ENCODE measurements around the gene GPR37.

Gene GPR37

DNA sequence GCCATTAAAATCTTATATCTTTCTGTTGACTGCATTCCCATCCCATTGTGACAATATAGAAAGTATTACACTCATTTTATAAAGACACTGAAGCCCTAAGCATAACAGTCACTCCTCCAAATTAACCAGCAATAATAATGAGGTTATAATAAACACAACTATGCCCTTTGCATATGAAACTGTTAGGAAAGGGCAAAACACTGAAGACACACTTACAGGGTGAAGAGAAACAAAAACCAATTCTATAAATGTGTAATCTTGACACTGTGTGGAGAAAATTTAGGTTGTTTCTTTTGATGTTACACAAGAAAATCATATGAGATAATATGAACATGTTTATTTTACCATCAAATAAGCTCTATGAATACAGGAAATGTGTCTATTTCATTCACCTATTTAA, 14.0 kb upstream of the GPR37 start:
- Histone ChIP-seq H3K4me1 (ENCODE audit: control insufficient read depth in 1 of 2, insufficient read depth in 1 of 2, low read depth in 1 of 2, low read length in 1 of 2) (no peaks in the 10 kb centered on the region), H3K4me3 (ENCODE audit: low read depth in 1 of 2, low read length in 1 of 2) (no peak overlapping the region), H3K27ac (no peak overlapping the region), H3K9me3 (no peaks in the 10 kb centered on the region), H3K36me3 (no peaks in the 10 kb centered on the region), H3K27me3 (no peaks in the 10 kb centered on the region)
- no peak for TF ChIP-seq CTCF (IDR thresholded peaks at IDR 0.05)

DNA sequence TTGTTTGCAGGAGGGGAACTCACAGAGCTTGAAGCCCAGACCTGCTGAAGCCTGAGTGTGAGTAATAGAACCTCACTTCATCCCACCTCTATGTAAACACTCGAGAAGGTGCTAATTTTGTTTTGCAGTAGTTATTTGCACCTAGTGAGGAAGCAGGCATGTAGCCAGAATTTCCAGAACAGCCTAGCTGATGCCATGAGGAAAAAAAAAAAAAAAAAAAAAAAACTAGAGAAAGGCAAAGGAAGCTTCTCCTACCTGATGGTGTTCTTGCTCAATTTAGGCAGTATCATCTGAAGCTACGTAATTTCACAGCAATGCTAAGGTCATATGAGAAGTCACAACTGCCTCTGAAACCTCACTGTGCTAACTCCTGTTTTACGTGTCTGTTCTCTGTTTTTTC, 13.6 kb upstream of the GPR37 start:
- TF ChIP-seq CTCF (IDR thresholded peaks at IDR 0.05), result no peak
- H3K4me3 ChIP-seq (ENCODE audit: low read depth in 1 of 2, low read length in 1 of 2), result no peak overlapping the region
- H3K36me3 ChIP-seq, result no peaks in the 10 kb centered on the region
- no peak overlapping the region for H3K27ac ChIP-seq
- no peaks in the 10 kb centered on the region for H3K9me3 ChIP-seq
- H3K4me1 ChIP-seq (ENCODE audit: control insufficient read depth in 1 of 2, insufficient read depth in 1 of 2, low read depth in 1 of 2, low read length in 1 of 2), result no peaks in the 10 kb centered on the region
- H3K27me3 ChIP-seq, result peaks cover 1% of the 10 kb centered on the region

- no peak for TF ChIP-seq CTCF (IDR thresholded peaks at IDR 0.05)
- H3K9me3 ChIP-seq, result no peaks in the 10 kb centered on the region
- no peak overlapping the region for H3K4me3 ChIP-seq (ENCODE audit: low read depth in 1 of 2, low read length in 1 of 2)
- no peaks in the 10 kb centered on the region for H3K36me3 ChIP-seq
- peaks cover 8% of the 10 kb centered on the region for H3K27me3 ChIP-seq
- H3K4me1 ChIP-seq (ENCODE audit: control insufficient read depth in 1 of 2, insufficient read depth in 1 of 2, low read depth in 1 of 2, low read length in 1 of 2), result no peaks in the 10 kb centered on the region
- no peak overlapping the region for H3K27ac ChIP-seq
Observed at GRCh38 chr7:124777268-124777667, 11.7 kb upstream of the GPR37 start.

DNA sequence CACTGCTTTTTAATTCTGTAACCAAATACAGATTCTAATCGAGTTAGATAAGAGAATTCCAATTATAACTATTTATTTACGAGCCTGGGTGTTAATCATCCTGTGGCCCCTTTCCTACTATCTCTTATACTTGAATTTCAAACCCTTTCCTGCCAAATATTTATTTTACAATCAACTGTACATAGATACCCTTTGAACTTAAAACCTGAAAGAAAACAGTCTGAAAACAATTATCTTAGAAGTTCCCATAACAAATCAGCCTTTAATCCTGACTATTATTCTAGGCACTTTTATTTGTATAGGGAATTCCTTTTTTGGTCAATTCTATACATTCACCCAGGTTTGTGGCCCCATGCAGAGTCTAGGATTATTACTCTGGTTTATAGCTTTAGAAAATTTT, 10.6 kb upstream of the GPR37 start:
- H3K27me3 ChIP-seq, result peaks cover 8% of the 10 kb centered on the region
- H3K4me1 ChIP-seq (ENCODE audit: control insufficient read depth in 1 of 2, insufficient read depth in 1 of 2, low read depth in 1 of 2, low read length in 1 of 2), result no peaks in the 10 kb centered on the region
- H3K9me3 ChIP-seq, result no peaks in the 10 kb centered on the region
- H3K36me3 ChIP-seq, result no peaks in the 10 kb centered on the region
- TF ChIP-seq CTCF (IDR thresholded peaks at IDR 0.05), result no peak
- no peak overlapping the region for H3K4me3 ChIP-seq (ENCODE audit: low read depth in 1 of 2, low read length in 1 of 2)
- H3K27ac ChIP-seq, result no peak overlapping the region

DNA sequence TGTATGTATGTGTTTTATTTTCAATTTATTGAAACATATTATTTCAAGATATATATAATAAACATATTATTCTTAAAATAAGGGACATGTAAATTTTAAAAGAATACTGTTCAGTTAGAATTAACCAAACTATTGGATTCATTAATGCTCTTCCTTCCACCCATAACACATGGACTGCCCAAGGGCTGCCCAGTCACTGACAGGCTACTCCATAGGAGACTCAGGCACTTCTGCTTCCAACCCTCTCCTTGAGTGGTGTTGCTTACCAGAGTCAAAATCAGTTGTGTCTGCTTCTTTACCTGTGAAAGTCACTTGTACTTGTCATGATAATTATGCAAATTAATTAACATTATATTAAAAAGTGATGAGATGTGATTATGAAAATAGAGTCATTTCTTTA, 9.8 kb upstream of the GPR37 start:
- Histone ChIP-seq H3K4me1 (ENCODE audit: control insufficient read depth in 1 of 2, insufficient read depth in 1 of 2, low read depth in 1 of 2, low read length in 1 of 2) (no peaks in the 10 kb centered on the region), H3K27me3 (peaks cover 9% of the 10 kb centered on the region), H3K27ac (no peak overlapping the region), H3K9me3 (no peaks in the 10 kb centered on the region), H3K36me3 (no peaks in the 10 kb centered on the region), H3K4me3 (ENCODE audit: low read depth in 1 of 2, low read length in 1 of 2) (no peak overlapping the region)
- TF ChIP-seq CTCF (IDR thresholded peaks at IDR 0.05), result no peak

DNA sequence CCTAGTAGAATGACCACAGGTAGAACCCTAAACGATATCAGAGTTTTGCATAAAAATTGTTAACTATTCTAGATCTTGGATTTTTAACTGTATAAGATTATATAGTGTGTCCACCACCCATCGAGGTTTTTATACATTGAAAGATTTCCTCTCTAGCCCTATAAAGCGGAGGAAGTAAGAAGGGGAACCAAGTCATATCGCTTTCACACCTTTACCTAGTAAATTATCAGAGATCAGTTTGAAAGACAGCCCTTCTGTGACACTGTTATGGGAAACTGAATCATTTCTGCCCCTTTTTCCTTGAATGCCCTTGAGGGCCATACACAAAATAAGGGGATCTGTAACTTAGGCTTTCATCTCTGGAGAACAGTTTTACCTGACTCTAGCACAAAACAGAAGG, 8.3 kb upstream of the GPR37 start:
- no peak for TF ChIP-seq CTCF (IDR thresholded peaks at IDR 0.05)
- no peak overlapping the region for H3K27ac ChIP-seq

More for the DNA sequence above, 8.3 kb upstream of the GPR37 start:
- H3K9me3 ChIP-seq, result no peaks in the 10 kb centered on the region
- H3K27me3 ChIP-seq, result peaks cover 24% of the 10 kb centered on the region
- no peaks in the 10 kb centered on the region for H3K36me3 ChIP-seq
- no peaks in the 10 kb centered on the region for H3K4me1 ChIP-seq (ENCODE audit: control insufficient read depth in 1 of 2, insufficient read depth in 1 of 2, low read depth in 1 of 2, low read length in 1 of 2)
- no peak overlapping the region for H3K4me3 ChIP-seq (ENCODE audit: low read depth in 1 of 2, low read length in 1 of 2)
